Naive B cell (primary cell): ENCODE data around the gene DAP. TPM values are rescaled to one million over a fixed set of nuclear protein-coding genes. Genes with fewer than 3 reads are reported as not detected.
"Not testable (repeated sequence)": the region's sequence is repeated elsewhere in the genome, so short reads cannot be mapped to it uniquely, and the experiment has no call there.

Experiments used
- ATAC-seq, 2 donors: fragments of 150-1000 bp; cut with Tn5 transposase; 2 replicates each; pipeline ENCODE4 v1.10.0; 2021; ENCODE audit warnings: low read depth in 2 of 2, mild to moderate bottlenecking in 2 of 2, moderate library complexity in 2 of 2
- DNase-seq: peaks from one replicate; pipeline ENCODE4 v3.0.0; 2022
- H3K27ac Mint-ChIP-seq, 6 donors: one replicate each; pipeline ENCODE4 v1.8.0; 2020 to 2022; ENCODE audit warnings: mild to moderate bottlenecking in 6 of 6, mixed read lengths in 6 of 6, moderate library complexity in 5 of 6, inconsistent platforms in 2 of 6
- H3K27me3 Mint-ChIP-seq, 3 donors: one replicate each; pipeline ENCODE4 v1.8.0; 2021 to 2022; ENCODE audit warnings: mixed read lengths in 3 of 3, mild to moderate bottlenecking in 1 of 3
- H3K36me3 Mint-ChIP-seq, 2 donors: one replicate each; pipeline ENCODE4 v1.8.0; 2020 to 2022; ENCODE audit warnings: mixed read lengths in 2 of 2, inconsistent platforms in 1 of 2, mild to moderate bottlenecking in 1 of 2
- H3K4me1 Mint-ChIP-seq, 3 donors: one replicate each; pipeline ENCODE4 v1.8.0; 2020 to 2022; ENCODE audit warnings: mixed read lengths in 3 of 3, inconsistent platforms in 1 of 3, mild to moderate bottlenecking in 1 of 3, moderate library complexity in 1 of 3
- H3K4me3 Mint-ChIP-seq, 8 donors: one replicate each; pipeline ENCODE4 v1.8.0; 2020 to 2022; ENCODE audit warnings: mild to moderate bottlenecking in 8 of 8, mixed read lengths in 8 of 8, moderate library complexity in 8 of 8, inconsistent platforms in 2 of 8
- H3K9me3 Mint-ChIP-seq, 7 donors: one replicate each; pipeline ENCODE4 v1.8.0; 2020 to 2022; ENCODE audit warnings: mixed read lengths in 7 of 7, mild to moderate bottlenecking in 5 of 7, inconsistent platforms in 2 of 7, moderate library complexity in 1 of 7
- polyA plus RNA-seq, 6 donors: library from polyadenylated mRNA; unstranded; fragments of 300-500 nt; fragmentation: Illumina TruSeq; gene quantifications; one replicate each; pipeline ENCODE4 v1.2.3, GENCODE V29; 2021; ENCODE audit warnings: low read depth in 6 of 6

DAP gene
- polyA plus RNA-seq, 6 donors from 2014 or later: 48.6 to 90.4 (median 62.8) TPM

DNA sequence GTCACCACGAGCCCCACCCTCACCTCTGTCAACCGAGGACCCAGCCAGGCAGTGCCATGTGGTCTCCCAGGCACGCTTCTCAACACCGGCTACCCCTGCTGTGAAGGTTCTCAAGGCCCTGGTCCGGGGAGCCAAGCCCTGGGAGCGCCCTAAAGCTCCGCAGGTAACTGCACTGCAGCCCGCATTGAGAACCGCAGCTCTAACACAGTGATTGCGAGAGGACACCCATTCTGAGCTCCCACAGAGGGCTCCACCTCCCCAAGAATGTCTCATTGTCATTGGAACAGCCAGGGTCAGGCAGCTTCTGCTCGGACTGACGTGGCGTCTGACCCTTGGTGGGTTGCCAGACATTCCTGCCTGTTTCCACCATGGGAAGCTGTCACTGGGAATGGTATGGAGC is 108.9 kb downstream of the DAP start:
- Mint-ChIP-seq H3K36me3 (peaks cover 5 to 10% of the 10 kb centered on the region in 2 donors), H3K4me1 (peaks cover 0 to 4% (median 0%) of the 10 kb centered on the region in 3 donors), H3K4me3 (no peak overlapping the region), H3K9me3 (no peaks in the 10 kb centered on the region), H3K27ac (no peak overlapping the region), H3K27me3 (no peaks in the 10 kb centered on the region)
- ATAC-seq (no peak), DNase-seq (no peak)

DNA sequence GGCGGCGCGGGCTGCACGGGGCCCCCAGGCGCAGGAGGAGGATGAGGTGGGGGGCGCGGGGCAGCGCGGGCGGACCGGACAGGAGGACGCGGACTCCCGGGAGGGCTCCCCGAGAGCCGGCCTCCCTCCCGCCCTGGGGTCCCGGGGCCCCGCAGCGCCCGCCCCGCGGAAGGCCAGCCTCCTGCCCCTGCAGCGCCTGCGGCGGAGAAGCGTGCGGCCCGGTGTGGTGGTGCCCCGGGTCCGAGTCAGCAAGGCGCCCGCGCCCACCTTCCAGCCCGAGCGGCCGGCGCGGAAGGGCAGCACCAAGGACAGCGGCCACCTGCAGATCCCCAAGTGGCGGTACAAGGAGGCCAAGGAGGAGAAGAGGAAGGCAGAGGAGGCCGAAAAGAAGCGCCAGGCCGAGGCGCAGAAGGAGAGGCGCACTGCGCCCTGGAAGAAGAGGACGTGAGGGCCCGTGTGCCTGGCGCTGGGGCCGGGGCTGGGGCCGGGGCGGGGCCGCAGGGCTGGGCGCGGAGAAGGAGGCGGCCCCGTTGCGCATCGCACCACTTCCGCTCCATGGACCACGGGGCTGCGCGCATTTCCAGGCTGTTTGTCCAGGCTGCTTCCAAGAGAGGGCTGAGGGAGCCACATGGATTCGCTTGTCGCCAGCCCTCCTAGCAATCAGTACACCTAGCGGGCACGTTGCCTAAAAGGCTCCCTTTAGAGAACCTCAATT is 111.2 kb downstream of the DAP start:
- Mint-ChIP-seq H3K27me3 (no peaks in the 10 kb centered on the region), H3K4me1 (peaks cover 12 to 14% (median 13%) of the 10 kb centered on the region in 3 donors), H3K36me3 (peaks cover 5 to 8% of the 10 kb centered on the region in 2 donors), H3K27ac (peak overlapping the region in 1 of 6 donors; percentile 15), H3K9me3 (no peaks in the 10 kb centered on the region), H3K4me3 (no peak overlapping the region)
- no peak for DNase-seq
- ATAC-seq: no peak

DNA sequence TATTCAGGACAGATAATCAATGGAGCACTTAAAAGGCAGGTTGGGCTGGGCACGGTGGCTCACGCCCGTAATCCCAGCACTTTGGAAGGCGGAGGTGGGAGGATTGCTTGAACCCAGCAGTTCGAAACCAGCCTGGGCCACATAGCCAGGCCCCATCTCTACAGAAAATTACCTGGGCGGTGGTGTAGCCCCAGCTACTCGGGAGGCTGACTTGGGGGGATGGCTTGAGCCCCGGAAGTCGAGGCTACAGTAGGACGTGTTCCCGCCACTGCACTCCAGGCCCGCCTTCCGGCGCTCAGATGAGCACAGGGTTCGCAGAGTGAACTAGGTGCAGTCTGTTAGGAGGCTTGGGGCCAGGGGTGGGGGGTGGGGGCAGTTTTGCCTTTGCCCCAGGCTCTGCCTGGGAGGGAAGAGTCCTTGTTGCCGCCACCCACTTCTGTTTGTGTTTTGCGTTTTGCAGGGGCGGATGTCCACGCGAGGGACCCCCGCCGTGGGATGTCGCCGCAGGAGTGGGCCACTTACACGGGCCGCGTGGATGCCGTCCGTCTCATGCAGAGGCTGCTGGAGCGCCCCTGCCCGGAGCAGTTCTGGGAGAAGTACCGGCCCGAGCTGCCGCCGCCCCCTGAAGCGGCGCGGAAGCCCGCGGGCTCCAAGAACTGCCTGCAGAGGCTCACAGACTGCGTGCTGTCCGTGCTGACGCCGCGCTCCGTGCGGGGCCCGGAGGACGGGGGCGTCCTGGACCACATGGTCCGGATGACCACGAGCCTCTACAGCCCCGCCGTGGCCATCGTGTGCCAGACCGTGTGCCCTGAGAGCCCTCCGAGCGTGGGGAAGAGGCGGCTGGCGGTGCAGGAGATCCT is 112.0 kb downstream of the DAP start:
- H3K36me3 Mint-ChIP-seq: peaks cover 0 to under 1% of the 10 kb centered on the region in 2 donors
- no peaks in the 10 kb centered on the region for H3K9me3 Mint-ChIP-seq
- no peak overlapping the region for H3K4me3 Mint-ChIP-seq
- no peak for ATAC-seq
- H3K27ac Mint-ChIP-seq: peak overlapping the region in 1 of 6 donors; percentile 90
- DNase-seq: no peak
- H3K27me3 Mint-ChIP-seq: no peaks in the 10 kb centered on the region
- H3K4me1 Mint-ChIP-seq: peaks cover 20 to 21% (median 20%) of the 10 kb centered on the region in 3 donors

DNA sequence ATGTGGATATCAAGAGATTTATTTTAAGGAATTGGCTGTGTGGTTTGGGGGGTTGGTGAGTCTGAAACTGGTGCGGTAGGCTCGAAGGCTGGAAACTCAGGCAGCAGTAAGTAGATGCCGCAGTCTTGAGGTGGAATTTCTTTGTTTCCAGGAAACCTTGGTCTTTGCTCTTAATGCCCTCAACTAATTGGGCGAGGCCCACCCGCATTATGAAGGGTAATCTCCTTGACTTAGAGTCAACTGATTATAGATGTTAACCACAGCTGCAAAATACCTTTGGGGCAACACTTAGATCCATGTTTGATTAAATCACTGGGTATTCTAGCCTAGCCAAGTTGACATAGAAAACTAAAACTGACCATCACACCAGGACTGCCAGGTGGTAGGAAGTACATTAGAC is 113.4 kb downstream of the DAP start:
- ATAC-seq (no peak), DNase-seq (no peak)
- H3K27me3 Mint-ChIP-seq: no peaks in the 10 kb centered on the region
- no peaks in the 10 kb centered on the region for H3K36me3 Mint-ChIP-seq
- peak overlapping the region in 1 of 6 donors; percentile 57 for H3K27ac Mint-ChIP-seq
- peaks cover 16 to 33% (median 33%) of the 10 kb centered on the region in 3 donors for H3K4me1 Mint-ChIP-seq
- H3K9me3 Mint-ChIP-seq: no peaks in the 10 kb centered on the region
- peak overlapping the region in 1 of 8 donors; percentile 7 for H3K4me3 Mint-ChIP-seq

DNA sequence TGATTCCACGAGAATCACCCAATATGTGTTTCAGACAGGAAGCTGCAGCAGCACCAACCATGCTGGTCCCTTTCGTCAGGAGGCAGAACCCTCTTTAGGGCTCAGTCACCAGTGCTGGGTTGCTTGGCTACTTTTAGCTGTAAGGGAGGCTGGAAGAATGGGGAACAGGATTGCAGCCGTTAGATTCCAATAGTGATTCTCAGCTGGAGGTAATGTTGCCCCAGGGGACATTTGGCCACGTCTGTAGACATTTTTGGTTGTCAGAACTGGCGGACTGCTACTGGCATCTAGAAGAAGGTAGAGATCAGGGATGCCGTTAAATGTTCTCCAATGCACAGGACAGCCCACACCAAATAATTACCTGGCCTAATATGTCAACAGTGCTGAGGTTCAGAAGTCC is 115.4 kb downstream of the DAP start:
- H3K9me3 Mint-ChIP-seq: peaks cover 0 to under 1% (median 0%) of the 10 kb centered on the region in 7 donors
- ATAC-seq (no peak), DNase-seq (no peak)
- peaks cover 0 to 5% of the 10 kb centered on the region in 2 donors for H3K36me3 Mint-ChIP-seq
- peaks cover 22 to 49% (median 40%) of the 10 kb centered on the region in 3 donors for H3K4me1 Mint-ChIP-seq
- H3K4me3 Mint-ChIP-seq: peak overlapping the region in 1 of 8 donors; percentile 12
- H3K27ac Mint-ChIP-seq: peak overlapping the region in 2 of 6 donors; percentile 54 to 80
- no peaks in the 10 kb centered on the region for H3K27me3 Mint-ChIP-seq

DNA sequence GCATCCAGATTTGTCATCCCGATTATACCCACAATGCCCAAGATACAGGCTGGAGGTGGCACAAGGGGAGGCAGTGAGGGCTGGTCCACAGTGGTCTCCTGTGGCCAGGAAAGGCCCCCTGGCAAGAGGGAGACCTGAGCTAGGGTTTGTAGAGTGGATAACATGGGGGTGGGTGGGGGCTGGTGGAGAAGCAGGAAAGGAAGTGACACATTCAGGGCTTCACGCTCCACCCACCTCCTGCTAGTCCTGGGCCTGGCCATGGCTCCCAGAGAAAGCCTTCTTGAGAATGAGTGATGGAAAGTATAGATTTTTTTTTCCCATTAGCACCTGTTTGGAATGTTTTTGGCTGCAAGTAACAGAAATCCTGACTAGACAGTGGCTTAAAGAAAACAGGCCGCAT is 115.9 kb downstream of the DAP start:
- H3K27ac Mint-ChIP-seq: peak overlapping the region in 1 of 6 donors; percentile 36
- H3K36me3 Mint-ChIP-seq: peaks cover 3 to 5% of the 10 kb centered on the region in 2 donors
- no peak for DNase-seq
- peaks cover 0 to 4% (median 1%) of the 10 kb centered on the region in 7 donors for H3K9me3 Mint-ChIP-seq
- peak in 1 of 2 donors; percentile 33 for ATAC-seq
- no peak overlapping the region for H3K4me3 Mint-ChIP-seq
- no peaks in the 10 kb centered on the region for H3K27me3 Mint-ChIP-seq
- peaks cover 22 to 50% (median 40%) of the 10 kb centered on the region in 3 donors for H3K4me1 Mint-ChIP-seq

DNA sequence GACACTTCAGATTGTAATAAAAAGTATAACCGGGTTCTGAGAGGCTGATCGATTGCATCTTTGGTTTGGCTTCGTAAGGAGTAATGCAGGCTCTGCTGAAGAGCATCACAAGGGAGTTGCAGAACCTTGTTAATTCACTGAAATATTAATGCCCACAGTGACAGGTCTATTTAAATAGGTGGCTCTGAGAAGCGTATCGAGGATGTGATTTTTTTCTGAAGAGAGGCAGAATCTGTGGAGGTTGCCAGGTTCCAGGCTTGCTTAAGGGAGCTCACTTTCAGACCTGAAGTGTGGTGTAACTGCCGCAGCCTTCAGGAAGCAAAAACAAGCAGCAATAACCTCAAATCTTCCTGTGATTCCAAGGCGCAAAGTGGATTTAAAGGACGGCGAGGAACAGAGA is 116.8 kb downstream of the DAP start:
- H3K27ac Mint-ChIP-seq: peak overlapping the region in 3 of 6 donors; percentile 44 to 79 (median 73)
- no peaks in the 10 kb centered on the region for H3K27me3 Mint-ChIP-seq
- H3K4me3 Mint-ChIP-seq: peak overlapping the region in 3 of 8 donors; percentile 1 to 72 (median 38)
- ATAC-seq (no peak), DNase-seq (no peak)
- peaks cover 5 to 7% of the 10 kb centered on the region in 2 donors for H3K36me3 Mint-ChIP-seq
- H3K9me3 Mint-ChIP-seq: peaks cover 0 to 8% (median 4%) of the 10 kb centered on the region in 7 donors
- peaks cover 22 to 50% (median 40%) of the 10 kb centered on the region in 3 donors for H3K4me1 Mint-ChIP-seq

DNA sequence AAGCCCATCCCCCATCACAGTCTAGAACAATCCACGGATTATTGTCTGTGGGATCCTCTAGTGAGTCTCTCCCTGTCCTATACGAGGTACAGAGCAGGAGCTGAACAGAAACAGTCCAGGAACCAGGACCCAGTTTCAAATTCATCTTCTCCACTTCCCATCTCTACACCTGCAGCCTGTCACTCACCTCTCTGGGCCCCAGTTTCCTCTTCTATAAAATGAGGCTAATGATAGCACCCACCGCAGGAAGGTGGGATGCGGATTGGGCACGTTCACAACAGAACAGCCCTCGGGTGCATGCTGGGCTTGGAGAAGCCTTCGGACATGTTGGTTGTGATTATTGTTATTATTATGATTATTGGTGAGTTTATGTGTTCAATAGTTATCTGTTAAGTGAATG is 118.7 kb downstream of the DAP start:
- ATAC-seq (no peak), DNase-seq (no peak)
- Mint-ChIP-seq H3K27ac (peak overlapping the region in 5 of 6 donors; percentile 25 to 92 (median 54)), H3K4me1 (peaks cover 22 to 56% (median 40%) of the 10 kb centered on the region in 3 donors), H3K9me3 (peaks cover 0 to 15% (median 5%) of the 10 kb centered on the region in 7 donors), H3K4me3 (peak overlapping the region in 1 of 8 donors; percentile 9), H3K27me3 (no peaks in the 10 kb centered on the region), H3K36me3 (peaks cover 5 to 13% of the 10 kb centered on the region in 2 donors)

DNA sequence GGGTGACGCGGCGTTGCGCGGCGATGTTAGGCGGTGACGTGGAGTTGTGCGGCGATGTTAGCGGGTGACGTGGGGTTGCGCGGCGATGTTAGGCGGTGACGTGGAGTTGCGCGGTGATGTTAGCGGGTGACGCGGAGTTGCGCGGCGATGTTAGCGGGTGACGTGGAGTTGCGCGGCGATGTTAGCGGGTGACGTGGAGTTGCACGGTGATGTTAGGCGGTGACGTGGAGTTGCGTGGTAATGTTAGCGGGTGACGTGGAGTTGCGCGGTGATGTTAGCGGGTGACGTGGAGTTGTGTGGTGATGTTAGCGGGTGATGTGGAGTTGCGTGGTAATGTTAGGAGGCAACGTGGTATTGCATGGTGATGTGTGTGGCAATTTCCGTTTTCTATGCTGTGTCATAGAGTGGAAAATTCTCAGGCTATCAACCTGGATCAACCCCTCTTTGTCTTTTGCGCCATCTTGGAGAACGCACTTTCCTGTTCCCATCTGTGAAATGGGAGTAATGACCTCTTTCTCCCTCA is 121.1 kb downstream of the DAP start:
- H3K27ac Mint-ChIP-seq: peak overlapping the region in 3 of 6 donors; percentile 84 to 96 (median 90)
- H3K4me3 Mint-ChIP-seq: peak overlapping the region in 2 of 8 donors; percentile 64 to 70
- peaks cover 24 to 67% (median 47%) of the 10 kb centered on the region in 3 donors for H3K4me1 Mint-ChIP-seq
- H3K9me3 Mint-ChIP-seq: peaks cover 0 to 15% (median 5%) of the 10 kb centered on the region in 7 donors
- peaks cover 5 to 13% of the 10 kb centered on the region in 2 donors for H3K36me3 Mint-ChIP-seq
- DNase-seq: no peak
- H3K27me3 Mint-ChIP-seq: no peaks in the 10 kb centered on the region
- no peak for ATAC-seq

DNA sequence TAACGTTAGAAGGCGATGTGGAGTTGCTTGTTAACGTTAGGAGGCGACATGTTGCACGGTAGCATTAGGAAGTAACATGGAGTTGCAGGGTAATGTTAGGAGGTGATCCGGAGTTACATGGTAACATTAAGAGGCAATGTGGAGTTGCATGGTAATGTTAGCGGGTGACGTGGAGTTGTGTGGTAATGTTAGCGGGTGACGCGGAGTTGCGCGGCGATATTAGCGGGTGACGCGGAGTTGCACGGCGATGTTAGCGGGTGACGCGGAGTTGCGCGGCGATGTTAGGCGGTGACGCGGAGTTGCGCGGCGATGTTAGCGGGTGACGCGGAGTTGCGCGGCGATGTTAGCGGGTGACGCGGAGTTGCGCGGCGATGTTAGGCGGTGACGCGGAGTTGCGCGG is 122.3 kb downstream of the DAP start:
- Mint-ChIP-seq H3K4me3 (peak overlapping the region in 2 of 8 donors; percentile 37 to 68), H3K9me3 (peaks cover 0 to 15% (median 5%) of the 10 kb centered on the region in 7 donors), H3K4me1 (peaks cover 28 to 67% (median 47%) of the 10 kb centered on the region in 3 donors), H3K36me3 (peaks cover 5 to 13% of the 10 kb centered on the region in 2 donors)
- not testable (repeated sequence) for ATAC-seq, H3K27me3 Mint-ChIP-seq, DNase-seq, H3K27ac Mint-ChIP-seq

DNA sequence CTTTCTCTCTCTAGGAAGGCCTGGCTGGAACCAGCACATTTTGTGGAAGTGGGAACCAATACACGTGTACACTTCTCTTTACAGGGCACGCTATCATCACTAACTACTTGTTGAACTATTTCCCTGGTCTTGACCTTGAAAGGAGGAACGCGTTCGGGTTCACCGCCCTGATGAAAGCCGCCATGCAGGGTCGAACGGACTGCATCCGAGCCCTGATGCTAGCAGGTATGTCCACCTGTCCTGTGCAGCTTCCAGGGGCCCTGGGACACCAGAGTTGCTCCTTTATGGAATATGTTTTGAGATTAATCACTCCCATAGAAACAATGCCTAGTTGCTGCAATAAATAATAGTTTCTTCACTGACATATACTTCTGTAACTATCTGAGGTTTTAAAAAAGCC is 123.1 kb downstream of the DAP start:
- Mint-ChIP-seq H3K4me1 (peaks cover 34 to 69% (median 44%) of the 10 kb centered on the region in 3 donors), H3K4me3 (peak overlapping the region in 1 of 8 donors; percentile 3), H3K27ac (peak overlapping the region in 2 of 6 donors; percentile 20 to 80), H3K36me3 (peaks cover 5 to 13% of the 10 kb centered on the region in 2 donors), H3K9me3 (peaks cover 0 to 15% (median 5%) of the 10 kb centered on the region in 7 donors), H3K27me3 (no peaks in the 10 kb centered on the region)
- DNase-seq (no peak), ATAC-seq (no peak)

DNA sequence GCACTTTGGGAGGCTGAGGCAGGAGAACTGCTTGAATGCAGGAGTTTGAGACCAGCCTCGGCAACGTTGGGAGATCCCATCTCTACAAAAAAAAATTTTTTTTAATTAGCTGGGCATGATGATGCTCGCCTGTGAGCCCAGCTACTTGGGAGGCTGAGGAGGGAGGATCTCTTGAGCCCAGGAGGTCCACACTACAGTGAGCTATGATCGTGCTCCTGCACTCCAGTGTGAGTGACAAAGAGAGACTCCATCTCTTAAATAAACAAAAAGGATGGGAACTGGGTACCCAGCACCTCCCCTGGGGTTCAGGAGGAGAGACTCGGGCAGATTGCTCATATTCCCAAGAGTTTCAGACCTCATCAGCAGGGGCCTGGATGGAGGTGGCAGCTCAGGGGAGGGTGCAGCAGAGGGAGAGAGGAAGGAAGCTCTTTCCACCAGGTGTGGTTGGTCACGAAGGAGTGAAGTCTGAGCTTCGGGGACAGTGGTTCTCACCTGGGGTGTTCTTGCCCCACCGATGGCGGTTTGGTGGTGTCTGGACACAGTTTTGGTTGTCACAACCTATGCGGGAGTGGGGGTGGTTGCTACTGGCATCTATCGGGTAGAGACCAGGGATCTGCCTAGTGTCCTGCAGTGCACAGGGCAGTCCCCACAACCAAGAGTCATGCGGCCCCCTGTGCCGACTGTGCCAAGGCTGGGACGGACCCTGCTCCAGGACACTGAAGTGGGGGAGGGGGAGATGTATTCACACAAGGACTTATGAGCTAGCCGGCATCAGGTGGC is 124.5 kb downstream of the DAP start:
- Mint-ChIP-seq H3K4me3 (no peak overlapping the region), H3K4me1 (peaks cover 38 to 71% (median 46%) of the 10 kb centered on the region in 3 donors), H3K27me3 (no peaks in the 10 kb centered on the region), H3K27ac (peak overlapping the region in 5 of 6 donors; percentile 89 to 99 (median 91)), H3K9me3 (peaks cover 0 to 15% (median 5%) of the 10 kb centered on the region in 7 donors), H3K36me3 (peaks cover 0 to 13% of the 10 kb centered on the region in 2 donors)
- DNase-seq (no peak), ATAC-seq (no peak)
